ENCODE data around the gene SIRPA.

SIRPA gene

GRCh38 chr20:1888796-1889463, 6.3 kb upstream of the SIRPA start:
- DNase-seq (ENCODE audit: low read depth): no peak

GRCh38 chr20:1890469-1891262, 4.5 kb upstream of the SIRPA start:
- no peak for DNase-seq (ENCODE audit: low read depth)

DNA sequence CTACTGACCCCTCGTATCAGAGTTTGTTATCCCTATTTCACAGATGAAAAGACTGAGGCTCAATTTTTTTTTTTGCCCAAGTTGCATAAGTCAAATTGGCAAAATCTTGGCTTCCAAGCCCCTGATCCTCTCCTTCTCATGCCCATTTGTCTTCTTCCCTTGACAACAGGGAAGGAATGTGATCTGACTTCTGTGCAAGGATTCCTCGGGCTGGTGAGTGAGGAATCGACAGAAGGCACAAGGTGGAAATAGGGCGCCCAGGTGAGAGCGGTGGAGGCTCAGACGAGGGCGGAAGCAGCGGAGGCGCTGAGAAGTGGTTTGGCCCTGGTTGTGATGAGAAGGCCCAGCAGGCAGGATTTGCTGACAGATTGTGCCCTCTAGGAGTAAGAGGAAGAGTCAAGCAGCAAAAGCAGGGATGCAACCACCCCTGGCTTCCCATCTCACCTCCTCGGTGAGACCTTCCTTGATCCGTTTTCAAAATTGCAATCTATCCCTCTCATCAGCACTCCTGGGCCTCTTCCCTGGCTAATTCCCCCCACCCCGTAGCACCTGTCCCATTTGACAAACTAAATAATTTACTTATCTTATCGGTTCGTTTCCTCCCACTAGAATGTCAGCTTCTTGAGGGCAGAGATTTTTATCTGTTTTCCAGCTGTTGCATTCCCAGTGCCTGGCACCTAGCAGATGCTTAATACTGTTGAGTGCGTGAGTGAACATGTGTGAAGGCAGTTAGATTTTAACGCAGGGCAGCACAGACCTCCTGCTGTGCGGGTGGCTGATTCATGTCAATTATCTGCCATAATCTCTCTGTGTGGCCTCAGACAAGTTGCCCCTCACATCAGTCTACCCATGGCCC, 3.7 kb upstream of the SIRPA start:
- DNase-seq (ENCODE audit: low read depth): no peak

- DNase-seq (ENCODE audit: low read depth): no peak
Observed at GRCh38 chr20:1892119-1892385, 3.2 kb upstream of the SIRPA start.

DNA sequence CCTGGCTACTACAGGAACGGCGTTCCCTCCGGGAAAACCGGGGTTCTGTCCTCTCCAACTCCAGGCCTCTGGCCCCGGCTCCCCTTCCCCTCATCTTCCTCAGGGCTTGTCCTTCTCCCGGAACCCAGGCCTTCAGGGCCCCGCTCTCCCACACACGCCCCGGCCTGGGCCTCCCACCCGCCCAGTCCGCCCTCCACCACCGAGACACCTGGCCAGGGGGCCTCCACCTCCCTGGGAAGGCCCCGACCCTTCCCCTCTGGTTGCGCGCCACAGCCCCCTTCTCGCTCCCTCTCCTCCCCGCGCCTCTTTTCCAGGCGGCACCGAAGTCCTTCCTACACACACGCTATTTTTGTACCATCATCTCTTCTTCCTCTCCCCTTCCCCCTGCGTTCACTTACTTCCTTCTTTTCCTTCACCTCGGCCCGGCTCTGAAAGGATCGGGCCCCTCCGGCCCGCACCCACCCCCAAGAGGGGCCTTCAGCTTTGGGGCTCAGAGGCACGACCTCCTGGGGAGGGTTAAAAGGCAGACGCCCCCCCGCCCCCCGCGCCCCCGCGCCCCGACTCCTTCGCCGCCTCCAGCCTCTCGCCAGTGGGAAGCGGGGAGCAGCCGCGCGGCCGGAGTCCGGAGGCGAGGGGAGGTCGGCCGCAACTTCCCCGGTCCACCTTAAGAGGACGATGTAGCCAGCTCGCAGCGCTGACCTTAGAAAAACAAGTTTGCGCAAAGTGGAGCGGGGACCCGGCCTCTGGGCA, 1.3 kb upstream of the SIRPA start:
- no peak for DNase-seq (ENCODE audit: low read depth)

GRCh38 chr20:1894471-1894950, 696 bp upstream of the SIRPA start:
- no peak for DNase-seq (ENCODE audit: low read depth)

DNA sequence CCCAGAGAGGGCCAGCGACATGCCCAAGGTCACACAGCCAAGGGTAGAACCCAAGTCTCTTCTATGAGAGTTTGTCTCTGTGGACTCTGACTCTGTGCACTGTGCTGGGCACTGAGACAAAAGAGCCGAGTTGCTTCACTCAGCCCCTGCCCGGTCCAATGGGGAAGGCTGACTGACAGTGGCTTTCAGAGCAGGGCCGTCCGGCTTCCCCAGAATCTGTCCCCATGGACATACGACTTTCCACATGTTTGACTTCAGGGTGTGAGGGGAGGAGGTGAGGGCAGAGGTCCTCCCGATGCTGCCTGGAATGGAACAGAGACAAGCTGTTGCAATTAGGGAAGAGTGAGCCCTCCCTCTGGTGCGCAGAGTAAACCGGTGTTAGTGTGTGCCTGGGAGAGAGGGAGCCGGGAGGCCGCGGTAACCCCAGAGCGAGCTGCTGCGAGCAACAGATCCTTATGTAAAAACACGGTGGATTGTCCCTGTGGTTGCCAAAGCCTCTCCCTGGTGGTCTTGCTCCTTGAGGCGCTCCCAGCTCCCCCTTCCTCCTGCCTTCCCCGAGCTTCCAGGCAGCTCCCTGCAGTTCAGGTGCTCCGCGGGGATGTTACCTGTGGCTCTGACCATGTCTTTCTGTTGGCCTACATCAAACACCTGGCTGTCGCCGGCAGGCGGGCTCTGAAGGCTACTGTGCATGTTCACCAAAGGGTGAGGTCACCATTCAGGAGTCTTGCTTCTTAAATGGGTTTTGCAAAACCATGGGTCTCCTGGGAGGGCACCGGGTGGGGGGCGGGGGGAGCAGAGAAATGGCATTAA, 672 bp downstream of the SIRPA start:
- DNase-seq (ENCODE audit: low read depth): no peak

- DNase-seq (ENCODE audit: low read depth): no peak
Observed at GRCh38 chr20:1896484-1897258, 1.5 kb downstream of the SIRPA start.

- DNase-seq (ENCODE audit: low read depth): no peak
Observed at GRCh38 chr20:1897541-1897940, 2.3 kb downstream of the SIRPA start.

DNA sequence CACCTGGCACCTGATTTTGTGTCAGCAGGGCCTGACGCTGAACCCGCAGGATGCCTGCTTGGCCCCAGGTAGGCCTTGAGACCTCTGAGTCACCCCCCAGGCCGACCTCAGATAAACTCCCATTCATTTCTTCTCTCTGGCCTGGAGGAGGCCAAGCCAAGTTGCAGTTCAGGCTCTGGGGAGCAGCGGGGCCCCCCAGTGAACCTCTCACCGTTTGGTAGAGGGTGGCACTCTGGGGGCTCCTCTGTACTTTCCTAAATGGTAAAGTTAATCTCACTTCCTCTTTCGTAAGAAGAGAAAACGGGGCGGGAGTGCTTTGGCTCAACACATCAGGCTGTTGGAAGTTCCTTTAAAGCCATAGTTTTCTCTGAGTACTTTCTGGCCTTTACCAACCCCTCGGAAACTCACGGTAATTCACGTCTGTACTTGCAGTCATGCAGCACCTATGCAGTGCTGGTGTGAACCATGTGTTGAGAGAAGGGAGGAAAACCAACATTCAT, 2.8 kb downstream of the SIRPA start:
- DNase-seq (ENCODE audit: low read depth): no peak

DNA sequence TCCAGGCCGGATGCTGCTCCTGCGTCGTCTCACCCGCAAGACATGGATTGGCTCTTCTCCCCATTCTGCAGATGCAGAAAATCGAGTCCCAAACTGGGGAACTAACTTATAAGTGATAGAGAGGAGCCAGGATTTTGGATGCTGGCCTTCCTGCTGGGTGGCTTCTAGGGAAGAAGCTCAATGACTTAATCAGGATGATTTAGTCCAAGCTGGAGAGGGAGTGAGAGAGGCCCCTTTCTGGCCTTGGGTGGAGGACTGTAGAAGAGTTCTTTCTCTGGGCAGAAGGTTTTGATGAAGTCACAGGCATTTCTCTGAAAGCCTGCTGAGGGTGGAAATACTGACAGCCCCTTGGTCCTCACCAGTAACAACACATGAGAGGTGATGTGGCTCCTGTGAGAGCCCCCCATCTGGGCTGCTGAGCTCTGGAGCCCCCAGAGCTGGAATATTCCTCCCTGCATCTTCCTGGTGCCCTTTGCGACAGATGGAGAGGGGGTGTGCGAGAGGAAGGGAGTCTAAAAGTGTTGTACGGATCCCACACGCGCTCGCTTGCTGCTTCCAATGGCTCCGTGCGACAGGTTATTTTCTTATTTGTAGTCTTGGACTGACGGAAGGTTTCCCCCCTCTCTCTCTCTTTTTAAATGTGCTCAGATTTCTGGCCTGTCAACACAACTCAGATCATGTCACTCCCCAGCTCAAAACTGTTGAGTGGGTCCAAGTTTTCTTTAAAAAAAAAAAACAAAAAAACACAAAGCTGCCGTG, 3.5 kb downstream of the SIRPA start:
- no peak for DNase-seq (ENCODE audit: low read depth)

DNA sequence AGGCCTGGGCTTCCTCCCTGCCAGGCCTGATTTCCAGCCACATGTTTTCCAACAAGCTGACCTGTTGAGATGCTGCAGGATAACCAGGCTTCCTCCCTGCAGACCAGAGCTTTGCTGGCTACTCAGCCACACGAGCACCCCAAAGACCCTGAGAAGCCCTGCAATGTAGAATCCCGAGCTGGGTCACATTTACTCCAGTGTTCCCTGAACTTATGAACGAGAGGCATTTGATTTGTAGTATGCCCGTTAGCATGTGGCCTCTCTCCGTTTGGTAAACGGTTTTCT, 4.0 kb downstream of the SIRPA start:
- DNase-seq (ENCODE audit: low read depth): no peak

DNA sequence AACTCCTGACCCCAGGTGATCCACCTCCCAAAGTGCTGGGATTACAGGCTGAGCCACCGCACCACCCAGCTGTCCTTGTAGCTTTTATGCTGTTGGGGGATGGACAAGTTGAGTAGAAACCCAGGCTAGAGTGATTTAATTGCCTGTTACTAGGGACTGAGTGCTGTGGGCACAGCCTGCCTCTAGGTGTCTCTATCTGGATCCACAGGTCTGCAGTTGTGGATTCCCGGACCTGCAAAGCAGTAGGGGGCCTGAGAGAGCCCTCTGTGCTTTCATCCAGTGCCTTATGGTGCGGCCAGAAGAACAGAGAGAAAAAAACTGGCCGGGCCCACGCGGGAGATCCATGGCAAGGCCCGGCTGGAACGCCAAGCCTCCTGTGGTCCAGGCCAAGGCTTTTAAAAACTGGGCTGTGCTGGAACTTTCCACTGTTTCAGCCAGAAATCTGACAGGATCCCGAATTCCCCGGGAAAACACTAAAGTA, 5.2 kb downstream of the SIRPA start:
- no peak for DNase-seq (ENCODE audit: low read depth)

DNA sequence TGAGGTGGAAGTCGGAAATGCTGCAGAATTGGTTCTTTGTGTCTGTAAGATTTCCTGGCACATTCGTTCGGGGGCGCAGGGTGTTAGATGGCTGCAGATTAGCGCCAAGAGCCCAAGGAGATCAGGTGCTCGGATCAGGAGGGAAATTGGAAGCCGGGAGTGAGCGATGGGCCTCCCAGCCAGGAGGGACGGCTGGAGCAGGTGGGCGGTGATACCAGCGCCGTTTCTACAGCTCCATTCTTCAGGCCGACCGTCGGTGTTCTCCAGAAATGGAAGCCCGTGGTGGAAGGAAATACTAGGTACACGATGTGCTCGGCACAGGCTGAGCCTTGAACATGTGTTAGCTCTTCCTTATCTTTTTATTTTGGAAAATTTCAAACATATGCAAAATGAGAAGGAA, 6.5 kb downstream of the SIRPA start:
- DNase-seq (ENCODE audit: low read depth): no peak

- no peak for DNase-seq (ENCODE audit: low read depth)
Observed at GRCh38 chr20:1902188-1902587, 7.0 kb downstream of the SIRPA start.

GRCh38 chr20:1904135-1904534, 8.9 kb downstream of the SIRPA start:
- DNase-seq (ENCODE audit: low read depth): no peak

DNA sequence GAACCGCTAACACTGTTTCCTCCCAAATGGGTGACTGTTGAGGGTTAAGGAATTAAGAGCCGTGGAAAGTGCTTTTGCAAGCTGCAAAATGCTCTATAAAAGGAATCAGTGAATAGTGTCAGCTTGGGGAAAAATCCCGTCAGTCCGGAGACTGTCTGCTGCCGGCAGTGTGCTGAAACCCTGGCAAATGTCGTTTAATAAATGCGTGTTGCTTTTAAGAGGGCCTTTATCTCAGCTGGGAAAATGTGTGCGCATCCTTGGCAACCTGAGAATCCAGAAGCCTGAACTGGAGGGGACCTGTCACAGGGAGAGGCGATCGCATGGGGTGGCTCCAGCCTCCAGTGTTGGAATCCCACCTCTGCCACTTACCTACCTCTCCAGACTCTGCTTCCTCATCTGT, 9.8 kb downstream of the SIRPA start:
- DNase-seq (ENCODE audit: low read depth): no peak

DNA sequence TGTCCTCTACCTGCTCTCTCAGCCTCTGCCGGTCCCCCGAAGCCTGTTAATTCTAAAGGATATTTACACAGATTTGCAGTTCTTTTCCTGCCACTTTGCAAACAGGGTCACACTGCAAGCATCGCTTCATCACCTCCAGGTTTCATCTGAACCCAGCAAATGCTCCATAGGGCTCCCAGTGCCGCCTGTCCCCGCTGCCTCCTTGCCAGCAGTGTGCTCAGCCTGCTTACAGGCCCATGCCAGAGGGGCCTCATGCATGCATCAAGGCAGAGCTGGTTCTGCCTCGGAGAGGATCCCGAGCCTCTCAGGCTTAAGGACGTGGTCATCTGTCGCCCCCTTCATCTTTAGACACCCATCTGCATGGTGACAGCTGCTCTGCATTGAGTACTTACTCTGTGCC, 10.5 kb downstream of the SIRPA start:
- no peak for DNase-seq (ENCODE audit: low read depth)

DNA sequence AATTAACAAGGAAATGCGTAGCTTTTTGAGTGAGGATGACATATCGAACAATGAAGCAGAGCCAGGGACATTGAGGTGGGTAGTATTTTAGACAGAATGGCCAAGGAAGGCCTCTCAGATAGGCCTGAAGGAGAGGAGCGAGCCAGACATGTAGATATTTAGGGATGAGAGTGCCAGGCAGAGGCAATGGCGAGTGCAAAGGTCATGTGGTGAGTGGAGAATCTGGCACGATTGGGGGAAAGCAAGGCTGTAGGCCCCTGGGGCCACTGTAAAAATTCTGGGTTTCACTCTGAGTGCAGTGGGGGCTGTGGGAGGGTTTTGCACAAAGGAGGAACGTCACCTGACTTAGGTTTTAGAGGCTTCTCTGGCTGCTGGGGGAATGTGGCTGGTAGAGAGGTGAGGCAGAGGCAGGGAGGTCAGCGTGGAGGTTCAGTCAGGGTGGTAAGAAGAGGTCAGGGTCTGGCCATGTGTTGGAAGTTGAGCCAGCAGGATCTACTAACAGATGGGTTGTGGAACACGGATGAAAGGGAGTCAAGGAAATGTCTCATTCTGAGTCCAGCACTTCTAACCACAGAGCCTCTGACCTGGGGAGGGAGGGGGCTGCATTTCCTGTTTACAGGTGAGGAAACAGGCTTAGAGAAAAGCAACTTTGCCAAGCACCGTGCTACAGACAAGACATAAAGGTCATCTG, 11.3 kb downstream of the SIRPA start:
- DNase-seq (ENCODE audit: low read depth): no peak

All from activated T-helper 1 cell treated with Interleukin-2 at 50 U/mL for 16 hours (primary cell).